HepG2 (cell line): ENCODE measurements around the gene HBS1L. TPM values are rescaled to one million over a fixed set of nuclear protein-coding genes. Genes with fewer than 3 reads are reported as not detected.

Source experiments
- ATAC-seq: fragments of 200-7000 bp; cut with Tn5 transposase; 3 replicates; pipeline ENCODE4 v1.9.1; 2020; ENCODE audit warnings: mild to moderate bottlenecking, moderate library complexity
- BruUV-seq: library from RNA; stranded (reverse); fragments of 400-500 nt; replicated peaks from 2 replicates; lab custom pipeline; 2021; lab: Mats Ljungman, UMichigan
- CTCF ChIA-PET: fragments of 300-600 bp; formaldehyde crosslinking; extraction: SDS; loops from one replicate; lab custom pipeline; 2021; ENCODE audit warnings: low total read pairs, inconsistent platforms, low intra/inter-chr PET ratio; lab: Yijun Ruan, JAX
- POLR2A ChIA-PET: fragments of 350-600 bp; sonication (Branson Sonifier 250); formaldehyde crosslinking; loops from one replicate; lab custom pipeline; 2020; ENCODE audit warnings: antibody characterized with exemption, inconsistent platforms; lab: Yijun Ruan, JAX
- DNase-seq: peaks from one replicate; pipeline ENCODE4 v3.0.0-alpha.2; 2015; ENCODE audit warnings: low spot score
- FAIRE-seq: peaks from 3 replicates; lab custom pipeline; 2011; peaks lifted over from hg19 to GRCh38; lab: Jason Lieb, UNC
- H2AFZ ChIP-seq: one replicate; pipeline ENCODE4 v1.6.1; 2011; ENCODE audit warnings: low read length, inconsistent platforms
- H3K27ac ChIP-seq: fragments of 300-600 bp; 3 replicates; pipeline ENCODE4 v1.8.0; 2011; ENCODE audit warnings: mixed run types, mild to moderate bottlenecking, mixed read lengths, low read length, inconsistent platforms; ENCODE audit not compliant: insufficient read depth; ENCODE audit errors: extremely low read length
- H3K27me3 ChIP-seq, 2 experiments: fragments of 200-600 bp in 1 of 2; 2 replicates in 1 of 2; 3 replicates in 1 of 2; pipeline versions ENCODE4 v1.6.0 to v1.8.0; 2011; ENCODE audit warnings: low read length in 2 of 2, mild to moderate bottlenecking in 2 of 2, moderate library complexity in 2 of 2, inconsistent platforms in 1 of 2; ENCODE audit not compliant: insufficient read depth in 2 of 2, control insufficient read depth in 1 of 2
- H3K36me3 ChIP-seq, 2 experiments: fragments of 200-600 bp in 1 of 2; replicated peaks in 1 of 2; 2 replicates in 1 of 2; 3 replicates in 1 of 2; pipeline versions ENCODE4 v1.5.1 to v1.8.0; 2011; ENCODE audit warnings: low read length in 2 of 2, inconsistent platforms in 1 of 2; ENCODE audit not compliant: insufficient read depth in 2 of 2, control insufficient read depth in 1 of 2
- H3K4me1 ChIP-seq: 2 replicates; pipeline ENCODE4 v1.5.1; 2012; ENCODE audit warnings: low read length, inconsistent platforms; ENCODE audit not compliant: insufficient read depth
- H3K4me2 ChIP-seq: 2 replicates; pipeline ENCODE4 v1.6.0; 2011; ENCODE audit warnings: low read depth, low read length, inconsistent platforms
- H3K4me3 ChIP-seq, 3 experiments: fragments of 200-600 bp in 1 of 3; sonication (generic), shearing (Covaris generic) in 1 of 3; replicated peaks in 1 of 3; 2 replicates each; pipeline ENCODE4 v1.5.1; 2011 to 2016; ENCODE audit warnings: low read length in 3 of 3, inconsistent platforms in 2 of 3, low read depth in 2 of 3, mild to moderate bottlenecking in 2 of 3, control low read depth in 1 of 3, mixed read lengths in 1 of 3; ENCODE audit not compliant: insufficient read depth in 1 of 3
- H3K79me2 ChIP-seq: one replicate; pipeline ENCODE4 v1.6.1; 2011; ENCODE audit warnings: low read length, inconsistent platforms; ENCODE audit not compliant: insufficient read depth
- H3K9ac ChIP-seq: 2 replicates; pipeline ENCODE4 v1.6.0; 2011; ENCODE audit warnings: mild to moderate bottlenecking, low read depth, low read length, inconsistent platforms; ENCODE audit not compliant: insufficient read depth
- H3K9me3 ChIP-seq: 2 replicates; pipeline ENCODE4 v1.5.1; 2012; ENCODE audit warnings: mild to moderate bottlenecking, low read length
- H4K20me1 ChIP-seq: 2 replicates; pipeline ENCODE4 v1.6.0; 2011; ENCODE audit warnings: inconsistent platforms, mild to moderate bottlenecking, low read length, moderate library complexity; ENCODE audit not compliant: insufficient read depth
- ARID3A ChIP-seq: IDR thresholded peaks from 2 replicates; pipeline ENCODE4 v1.6.1; 2012; ENCODE audit warnings: low read depth, low read length, improper control_type of control experiment
- SCMH1 ChIP-seq: sonication (generic); formaldehyde crosslinking; IDR thresholded peaks from 2 replicates; pipeline ENCODE4 v1.9.0; 2021; ENCODE audit warnings: missing genetic modification reagents, mild to moderate bottlenecking, borderline replicate concordance
- STAG1 ChIP-seq: sonication (generic); formaldehyde crosslinking; IDR thresholded peaks from 2 replicates; pipeline ENCODE4 v1.4.0; 2020; ENCODE audit warnings: missing genetic modification reagents
- ZNF354B ChIP-seq: sonication (generic); formaldehyde crosslinking; IDR thresholded peaks from 2 replicates; pipeline ENCODE4 v1.8.0; 2022; ENCODE audit warnings: mild to moderate bottlenecking, missing genetic modification reagents
- WGBS: methylation state at CpG from one replicate; pipeline ENCODE4 v1.1.6; 2017; ENCODE audit warnings: low lambda C conversion rate; 5-methylcytosine and 5-hydroxymethylcytosine counted together
- in situ Hi-C: cut with HindIII; loops from 2 replicates; pipeline ENCODE4 v1.10.0; 2017; ENCODE audit warnings: low pct_unique_long_range_greater_than_20kb; ENCODE audit not compliant: extremely low pct_ligation_motif_present
- intact Hi-C: fragments of 100-400 bp; cut with micrococcal nuclease; formaldehyde crosslinking; loops from one replicate; pipeline ENCODE4 v1.10.0; 2022; ENCODE audit not compliant: unreplicated experiment
- polyA plus RNA-seq, 8 experiments: library from polyadenylated mRNA; depleted of rRNA in 3 of 8; stranded (reverse) in 7 of 8; unstranded in 1 of 8; fragments of >200 nt; fragmentation: Illumina TruSeq in 4 of 8; extraction: Trizol in 4 of 8; gene quantifications; 2 replicates each; pipeline versions ENCODE4 v1.2.1 to v1.2.3, GENCODE V29; 2011 to 2016; ENCODE audit warnings: low read depth in 4 of 8, missing spikeins in 1 of 8, mixed read lengths in 1 of 8; ENCODE audit not compliant: insufficient read depth in 1 of 8
- total RNA-seq, 5 experiments: library from RNA; depleted of rRNA; stranded (reverse); fragments of >200 nt; fragmentation: Illumina TruSeq; extraction: Trizol; gene quantifications; 2 replicates each; pipeline ENCODE4 v1.2.3, GENCODE V29; 2016; ENCODE audit warnings: low read depth in 1 of 5
- TF ChIP-seq, protein P1 (sequence below): sonication (generic); formaldehyde crosslinking; IDR thresholded peaks from 2 replicates; pipeline ENCODE4 v1.5.0; 2020; ENCODE audit warnings: mild to moderate bottlenecking, missing genetic modification reagents, moderate library complexity

Gene HBS1L
- total and polyA plus RNA-seq, 2 of the 13 experiments (the other 11 are each of a cell fraction or from before 2014, with no cell fraction given): 44.1 to 138 TPM

- ATAC-seq: peak; percentile 52; the same call in 2 of the 3 replicates
- Histone ChIP-seq H3K27me3 (no peaks in the 10 kb centered on the region), H3K9ac (no peak overlapping the region), H3K4me2 (no peak overlapping the region), H3K4me3 (no peak overlapping the region), H2AFZ (no peak overlapping the region), H3K27ac (no peak overlapping the region), H3K79me2 (no peaks in the 10 kb centered on the region), H4K20me1 (no peaks in the 10 kb centered on the region), H3K9me3 (no peaks in the 10 kb centered on the region), H3K4me1 (no peaks in the 10 kb centered on the region), H3K36me3 (peaks cover 2 to 11% of the 10 kb centered on the region in 2 experiments; a peak in 3 of 5 replicates)
- in situ Hi-C loops (no loop called here), intact Hi-C loops (no loop called here)
- ChIA-PET CTCF (no interaction called here), POLR2A (no interaction called here)
- WGBS: 94% methylated on average over 5 of the region's 5 CpGs
- no TSS peak for BruUV-seq
- peak; percentile 12 for DNase-seq
- TF ChIP-seq ARID3A (peak; percentile 59; the same call in 1 of the 2 replicates), ZNF354B (CRISPR knock-in tag) (no peak), SCMH1 (no peak), STAG1 (0 out of 2 replicates have a peak, but pooled peaks have one; percentile 7)
- TF ChIP-seq, protein P1, sequence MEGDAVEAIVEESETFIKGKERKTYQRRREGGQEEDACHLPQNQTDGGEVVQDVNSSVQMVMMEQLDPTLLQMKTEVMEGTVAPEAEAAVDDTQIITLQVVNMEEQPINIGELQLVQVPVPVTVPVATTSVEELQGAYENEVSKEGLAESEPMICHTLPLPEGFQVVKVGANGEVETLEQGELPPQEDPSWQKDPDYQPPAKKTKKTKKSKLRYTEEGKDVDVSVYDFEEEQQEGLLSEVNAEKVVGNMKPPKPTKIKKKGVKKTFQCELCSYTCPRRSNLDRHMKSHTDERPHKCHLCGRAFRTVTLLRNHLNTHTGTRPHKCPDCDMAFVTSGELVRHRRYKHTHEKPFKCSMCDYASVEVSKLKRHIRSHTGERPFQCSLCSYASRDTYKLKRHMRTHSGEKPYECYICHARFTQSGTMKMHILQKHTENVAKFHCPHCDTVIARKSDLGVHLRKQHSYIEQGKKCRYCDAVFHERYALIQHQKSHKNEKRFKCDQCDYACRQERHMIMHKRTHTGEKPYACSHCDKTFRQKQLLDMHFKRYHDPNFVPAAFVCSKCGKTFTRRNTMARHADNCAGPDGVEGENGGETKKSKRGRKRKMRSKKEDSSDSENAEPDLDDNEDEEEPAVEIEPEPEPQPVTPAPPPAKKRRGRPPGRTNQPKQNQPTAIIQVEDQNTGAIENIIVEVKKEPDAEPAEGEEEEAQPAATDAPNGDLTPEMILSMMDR: peak; percentile 40; the same call in 1 of the 2 replicates
- no peak for FAIRE-seq
Measured at GRCh38 chr6:135002229-135002844, 52.3 kb downstream of the HBS1L start.
